GM23338 (cell line): ENCODE measurements around the gene PNPLA1.

ENCODE experiments used
- CREB1 ChIP-seq: fragments of 250-450 bp; sonication (Bioruptor Pico); IDR thresholded peaks from 2 replicates; pipeline ENCODE4 v1.5.0; 2020; ENCODE audit warnings: low read depth, mild to moderate bottlenecking, moderate library complexity
- EZH2 ChIP-seq: fragments of 200-600 bp; sonication (generic); IDR thresholded peaks from one replicate; pipeline ENCODE4 v1.8.0; 2017; ENCODE audit warnings: antibody characterized with exemption, mild to moderate bottlenecking, low read depth; ENCODE audit not compliant: unreplicated experiment
- JUNB ChIP-seq: IDR thresholded peaks from one replicate; pipeline ENCODE4 v1.6.1; 2016; ENCODE audit warnings: antibody characterized with exemption; ENCODE audit not compliant: unreplicated experiment
- POLR2AphosphoS5 ChIP-seq: IDR thresholded peaks from 2 replicates; pipeline ENCODE4 v1.6.1; 2016; ENCODE audit warnings: antibody characterized with exemption, low read depth
- TF ChIP-seq, protein P1 (sequence below), 2 experiments: fragments of 200-600 bp in 1 of 2; sonication (generic) in 1 of 2; conservative IDR thresholded peaks; 2 replicates each; pipeline versions ENCODE4 v1.5.1 to v1.6.1; 2016 to 2017; ENCODE audit warnings: antibody characterized with exemption in 2 of 2, low read depth in 2 of 2, mild to moderate bottlenecking in 2 of 2, moderate library complexity in 1 of 2
- TF ChIP-seq, protein P2 (sequence below): IDR thresholded peaks from one replicate; pipeline ENCODE4 v1.6.1; 2018; ENCODE audit warnings: antibody characterized with exemption; ENCODE audit not compliant: unreplicated experiment
- TF ChIP-seq, protein P3 (sequence below): IDR thresholded peaks from 2 replicates; pipeline ENCODE4 v1.6.1; 2016; ENCODE audit warnings: antibody characterized with exemption

DNA sequence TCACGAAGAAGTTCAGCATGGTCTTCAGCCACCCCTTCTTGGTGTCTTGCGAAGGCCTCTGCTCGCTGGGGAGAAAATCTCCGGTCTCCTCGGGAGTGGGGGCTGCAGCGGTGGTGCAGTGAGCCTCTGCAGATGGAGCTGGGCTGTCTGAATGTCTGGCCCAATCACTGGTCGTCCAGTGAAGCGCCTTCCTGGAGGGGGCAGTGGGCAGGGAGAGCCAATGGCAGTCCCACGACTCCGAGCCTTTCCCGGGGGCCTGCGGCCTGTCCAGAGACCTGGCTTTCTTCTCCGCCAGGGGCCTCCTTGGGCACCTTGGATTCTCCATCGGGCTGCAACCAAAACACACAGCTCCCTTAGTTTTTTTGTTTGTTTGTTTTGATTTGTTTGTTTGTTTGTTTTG lies 60.5 kb downstream of the PNPLA1 start:
- no peak for TF ChIP-seq EZH2
- TF ChIP-seq, protein P1, sequence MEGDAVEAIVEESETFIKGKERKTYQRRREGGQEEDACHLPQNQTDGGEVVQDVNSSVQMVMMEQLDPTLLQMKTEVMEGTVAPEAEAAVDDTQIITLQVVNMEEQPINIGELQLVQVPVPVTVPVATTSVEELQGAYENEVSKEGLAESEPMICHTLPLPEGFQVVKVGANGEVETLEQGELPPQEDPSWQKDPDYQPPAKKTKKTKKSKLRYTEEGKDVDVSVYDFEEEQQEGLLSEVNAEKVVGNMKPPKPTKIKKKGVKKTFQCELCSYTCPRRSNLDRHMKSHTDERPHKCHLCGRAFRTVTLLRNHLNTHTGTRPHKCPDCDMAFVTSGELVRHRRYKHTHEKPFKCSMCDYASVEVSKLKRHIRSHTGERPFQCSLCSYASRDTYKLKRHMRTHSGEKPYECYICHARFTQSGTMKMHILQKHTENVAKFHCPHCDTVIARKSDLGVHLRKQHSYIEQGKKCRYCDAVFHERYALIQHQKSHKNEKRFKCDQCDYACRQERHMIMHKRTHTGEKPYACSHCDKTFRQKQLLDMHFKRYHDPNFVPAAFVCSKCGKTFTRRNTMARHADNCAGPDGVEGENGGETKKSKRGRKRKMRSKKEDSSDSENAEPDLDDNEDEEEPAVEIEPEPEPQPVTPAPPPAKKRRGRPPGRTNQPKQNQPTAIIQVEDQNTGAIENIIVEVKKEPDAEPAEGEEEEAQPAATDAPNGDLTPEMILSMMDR (conservative IDR thresholded peaks at IDR 0.05; ENCODE audit: low read depth in 2 of 2), result no peak
- no peak for TF ChIP-seq CREB1 (CRISPR knock-in tag)
- no peak for TF ChIP-seq POLR2AphosphoS5
- TF ChIP-seq, protein P2, sequence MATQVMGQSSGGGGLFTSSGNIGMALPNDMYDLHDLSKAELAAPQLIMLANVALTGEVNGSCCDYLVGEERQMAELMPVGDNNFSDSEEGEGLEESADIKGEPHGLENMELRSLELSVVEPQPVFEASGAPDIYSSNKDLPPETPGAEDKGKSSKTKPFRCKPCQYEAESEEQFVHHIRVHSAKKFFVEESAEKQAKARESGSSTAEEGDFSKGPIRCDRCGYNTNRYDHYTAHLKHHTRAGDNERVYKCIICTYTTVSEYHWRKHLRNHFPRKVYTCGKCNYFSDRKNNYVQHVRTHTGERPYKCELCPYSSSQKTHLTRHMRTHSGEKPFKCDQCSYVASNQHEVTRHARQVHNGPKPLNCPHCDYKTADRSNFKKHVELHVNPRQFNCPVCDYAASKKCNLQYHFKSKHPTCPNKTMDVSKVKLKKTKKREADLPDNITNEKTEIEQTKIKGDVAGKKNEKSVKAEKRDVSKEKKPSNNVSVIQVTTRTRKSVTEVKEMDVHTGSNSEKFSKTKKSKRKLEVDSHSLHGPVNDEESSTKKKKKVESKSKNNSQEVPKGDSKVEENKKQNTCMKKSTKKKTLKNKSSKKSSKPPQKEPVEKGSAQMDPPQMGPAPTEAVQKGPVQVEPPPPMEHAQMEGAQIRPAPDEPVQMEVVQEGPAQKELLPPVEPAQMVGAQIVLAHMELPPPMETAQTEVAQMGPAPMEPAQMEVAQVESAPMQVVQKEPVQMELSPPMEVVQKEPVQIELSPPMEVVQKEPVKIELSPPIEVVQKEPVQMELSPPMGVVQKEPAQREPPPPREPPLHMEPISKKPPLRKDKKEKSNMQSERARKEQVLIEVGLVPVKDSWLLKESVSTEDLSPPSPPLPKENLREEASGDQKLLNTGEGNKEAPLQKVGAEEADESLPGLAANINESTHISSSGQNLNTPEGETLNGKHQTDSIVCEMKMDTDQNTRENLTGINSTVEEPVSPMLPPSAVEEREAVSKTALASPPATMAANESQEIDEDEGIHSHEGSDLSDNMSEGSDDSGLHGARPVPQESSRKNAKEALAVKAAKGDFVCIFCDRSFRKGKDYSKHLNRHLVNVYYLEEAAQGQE, result no peak
- no peak for TF ChIP-seq JUNB
- TF ChIP-seq, protein P3, sequence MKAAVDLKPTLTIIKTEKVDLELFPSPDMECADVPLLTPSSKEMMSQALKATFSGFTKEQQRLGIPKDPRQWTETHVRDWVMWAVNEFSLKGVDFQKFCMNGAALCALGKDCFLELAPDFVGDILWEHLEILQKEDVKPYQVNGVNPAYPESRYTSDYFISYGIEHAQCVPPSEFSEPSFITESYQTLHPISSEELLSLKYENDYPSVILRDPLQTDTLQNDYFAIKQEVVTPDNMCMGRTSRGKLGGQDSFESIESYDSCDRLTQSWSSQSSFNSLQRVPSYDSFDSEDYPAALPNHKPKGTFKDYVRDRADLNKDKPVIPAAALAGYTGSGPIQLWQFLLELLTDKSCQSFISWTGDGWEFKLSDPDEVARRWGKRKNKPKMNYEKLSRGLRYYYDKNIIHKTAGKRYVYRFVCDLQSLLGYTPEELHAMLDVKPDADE, result no peak
